Measurements from ENCODE around the gene PKNOX2.

The PKNOX2 gene

GRCh38 chr11:125317416-125317815, 152.9 kb downstream of the PKNOX2 start:
- DNase-seq, result no peak

DNA sequence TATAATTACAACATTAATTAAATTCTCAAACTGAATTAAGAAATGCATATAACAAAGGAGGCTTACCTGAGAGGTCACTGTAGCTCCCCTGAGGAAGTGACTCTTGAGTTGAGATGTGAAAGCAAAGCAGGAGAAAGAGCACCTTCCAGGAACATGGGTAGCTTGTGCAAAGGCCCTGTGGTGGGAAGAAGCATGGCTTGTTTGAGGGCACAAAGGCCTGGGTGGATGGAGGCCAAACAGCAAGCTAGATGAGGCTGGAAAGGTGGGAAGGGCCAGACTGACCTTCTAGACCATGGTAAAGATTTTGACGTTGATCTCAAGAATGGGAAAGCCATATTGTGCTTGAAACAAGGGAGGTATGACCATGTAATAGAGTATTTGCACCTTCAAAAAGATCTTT, 155.1 kb downstream of the PKNOX2 start:
- no peak for DNase-seq

GRCh38 chr11:125320347-125321076, 156.0 kb downstream of the PKNOX2 start:
- DNase-seq, result no peak

DNA sequence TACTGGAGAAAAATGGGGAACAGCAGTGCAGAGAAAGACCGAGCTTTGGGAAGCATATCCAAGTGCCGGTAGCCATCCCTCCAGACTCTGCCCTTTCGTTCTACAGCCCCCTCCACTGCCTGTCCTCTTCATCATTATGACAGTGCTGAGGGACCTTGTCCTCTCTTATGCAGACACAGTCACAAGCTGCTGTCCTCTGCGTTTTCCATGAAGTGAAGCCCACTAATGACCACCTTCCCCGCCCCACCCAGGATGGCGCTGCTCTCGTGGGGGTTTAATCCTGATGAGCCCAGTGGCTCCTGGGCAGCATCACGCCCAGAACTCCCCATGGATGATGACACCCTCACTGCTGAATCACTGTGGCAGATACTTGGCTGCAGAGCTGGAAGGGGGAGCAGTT, 157.7 kb downstream of the PKNOX2 start:
- DNase-seq, result no peak

GRCh38 chr11:125325196-125325595, 160.6 kb downstream of the PKNOX2 start:
- no peak for DNase-seq

DNA sequence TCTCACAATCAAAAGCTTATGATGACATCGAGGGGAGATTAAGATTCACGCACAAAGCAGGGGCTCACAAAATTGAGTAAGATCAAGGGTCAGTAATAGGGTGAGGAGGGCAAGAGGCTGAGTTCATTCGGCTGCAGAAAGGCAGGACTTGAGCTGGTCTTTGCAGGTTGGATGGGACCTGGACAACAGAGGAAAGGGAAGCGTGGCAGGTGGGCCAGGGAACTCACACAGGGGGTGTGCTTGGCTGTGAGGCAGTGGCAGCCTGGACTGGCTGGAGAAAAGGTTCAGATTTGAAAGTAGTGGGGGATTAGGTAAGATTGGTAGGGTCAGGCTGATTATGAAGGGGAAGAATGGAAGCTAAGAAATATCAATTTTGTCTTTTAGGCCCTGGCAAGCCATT, 161.6 kb downstream of the PKNOX2 start:
- no peak for DNase-seq

- DNase-seq, result no peak
These were observed 163.1 kb downstream of the PKNOX2 start for GRCh38 chr11:125327518-125328224.

GRCh38 chr11:125328225-125328580, 163.7 kb downstream of the PKNOX2 start:
- no peak for DNase-seq

DNA sequence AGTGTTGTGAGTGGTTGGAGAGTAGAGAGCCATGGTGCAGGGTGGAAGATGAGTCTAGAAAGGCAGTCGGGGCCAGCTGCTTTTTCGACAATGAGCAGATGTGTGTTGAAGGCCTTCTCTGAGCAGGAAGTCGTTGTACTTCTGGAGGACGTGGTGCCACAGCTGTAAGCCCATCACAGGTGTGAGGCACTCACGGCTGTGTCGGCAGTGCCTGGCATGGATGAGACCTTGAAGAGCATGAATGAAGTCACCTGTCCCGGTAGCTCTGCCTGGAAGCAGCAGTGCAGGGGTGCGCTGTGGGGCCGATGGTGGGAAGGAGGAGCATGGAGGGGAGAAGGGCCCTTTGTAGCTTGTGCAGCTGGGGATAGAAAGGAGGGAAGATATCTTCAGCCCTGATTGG, 165.2 kb downstream of the PKNOX2 start:
- no peak for DNase-seq

- no peak for DNase-seq
These were observed 166.1 kb downstream of the PKNOX2 start for GRCh38 chr11:125330462-125331325.

- no peak for DNase-seq
These were observed 166.9 kb downstream of the PKNOX2 start for GRCh38 chr11:125331357-125332035.

DNA sequence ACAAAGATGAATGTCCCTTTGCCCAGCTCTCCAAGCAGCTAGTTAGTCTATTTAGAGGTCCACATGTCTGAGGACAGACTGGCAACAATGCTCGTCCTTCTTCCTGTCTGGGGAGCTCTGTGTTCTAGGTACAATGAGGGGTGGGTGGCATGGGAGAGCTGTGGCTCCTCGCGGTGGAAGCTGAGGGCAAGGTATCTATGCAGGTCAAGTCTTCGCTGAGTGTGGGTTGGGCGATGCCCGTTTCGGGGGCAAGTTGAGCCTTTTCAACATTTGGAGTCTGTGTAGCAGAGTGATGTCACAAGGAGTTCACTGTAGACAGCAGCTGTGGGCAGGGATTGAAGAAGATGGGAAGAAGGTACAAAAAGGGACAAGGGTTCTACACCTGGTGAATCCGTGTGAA, 168.3 kb downstream of the PKNOX2 start:
- no peak for DNase-seq

DNA sequence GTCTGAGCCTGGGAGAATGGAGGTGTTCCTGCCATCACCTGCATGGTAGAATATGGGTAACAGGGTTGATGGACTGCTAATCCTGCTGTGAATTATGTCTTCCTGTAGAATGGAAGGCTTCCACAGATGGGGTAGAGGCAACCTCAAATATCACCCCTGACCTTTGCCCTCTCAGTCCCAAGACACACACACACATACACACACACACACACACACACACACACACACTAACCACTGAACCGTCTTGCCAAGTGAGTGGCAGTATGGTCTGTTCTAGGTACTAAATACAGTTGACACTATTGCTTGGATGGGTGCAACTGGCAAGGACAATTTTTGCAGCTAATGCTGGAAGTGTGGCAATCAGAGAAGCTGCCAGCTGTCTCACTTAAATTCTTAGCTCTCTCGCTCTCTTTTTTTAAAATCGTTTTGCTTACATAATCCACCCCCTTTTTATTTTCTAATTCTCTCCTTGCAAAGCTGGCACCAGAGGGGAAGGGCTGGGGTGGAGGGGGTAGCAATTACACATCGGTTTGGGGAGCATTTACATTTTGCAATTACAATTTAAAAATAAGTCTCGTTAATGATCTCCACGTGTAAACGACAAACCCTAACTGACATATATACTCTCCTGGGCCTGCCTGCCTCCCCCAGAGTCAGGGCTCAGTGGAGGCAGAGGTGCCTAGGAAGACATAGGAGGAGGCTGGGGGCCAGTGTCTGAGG, 169.0 kb downstream of the PKNOX2 start:
- DNase-seq, result no peak

GRCh38 chr11:125335106-125335505, 170.6 kb downstream of the PKNOX2 start:
- no peak for DNase-seq

- peak; percentile 29 for DNase-seq
These were observed 173.6 kb downstream of the PKNOX2 start for GRCh38 chr11:125337836-125338834.

DNA sequence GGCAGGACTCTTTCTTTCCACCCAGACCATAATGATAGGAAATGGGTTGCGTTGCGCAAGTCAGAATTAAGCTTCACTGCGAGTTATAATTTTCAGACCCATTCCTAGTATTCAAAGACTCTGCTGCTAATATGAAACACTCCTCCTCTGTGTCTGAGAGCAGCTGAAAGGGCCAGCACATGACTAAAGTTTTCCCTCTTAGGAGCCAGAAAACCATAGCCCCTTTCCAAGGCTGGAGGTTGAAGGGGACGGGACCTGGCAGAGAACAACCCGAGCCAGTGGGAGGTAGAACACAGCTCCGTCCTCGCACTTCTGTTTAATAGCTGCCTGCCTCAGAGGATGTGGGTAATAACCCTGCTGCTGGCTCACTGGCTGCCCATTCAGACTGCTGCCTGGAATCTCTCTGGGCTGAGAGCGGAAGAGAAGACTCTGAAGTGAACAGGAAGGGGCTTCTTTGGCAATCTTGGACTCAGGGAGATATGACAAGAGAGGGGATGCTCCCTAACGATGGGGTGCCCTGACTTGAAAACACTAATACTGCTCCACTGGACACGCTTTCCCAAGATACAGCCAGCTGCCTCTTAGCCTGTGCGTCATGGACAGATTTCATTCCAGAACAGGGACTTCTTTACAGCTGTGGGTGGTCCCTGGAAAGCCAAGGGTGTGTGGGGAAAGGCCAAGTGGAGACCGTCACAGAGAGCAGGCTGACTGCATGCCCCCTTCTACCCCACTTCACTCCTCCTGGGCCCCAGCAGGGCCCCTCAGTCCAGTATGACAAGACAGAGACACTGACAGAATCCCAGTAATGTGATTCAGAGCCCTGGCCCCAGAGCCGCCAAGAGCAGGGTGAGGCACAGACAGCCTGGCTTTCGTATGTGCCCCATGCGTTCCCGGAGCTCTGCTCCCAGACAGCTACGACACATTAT, 174.6 kb downstream of the PKNOX2 start:
- peak; percentile 66 for DNase-seq

GRCh38 chr11:125341676-125342075, 177.1 kb downstream of the PKNOX2 start:
- no peak for DNase-seq

DNA sequence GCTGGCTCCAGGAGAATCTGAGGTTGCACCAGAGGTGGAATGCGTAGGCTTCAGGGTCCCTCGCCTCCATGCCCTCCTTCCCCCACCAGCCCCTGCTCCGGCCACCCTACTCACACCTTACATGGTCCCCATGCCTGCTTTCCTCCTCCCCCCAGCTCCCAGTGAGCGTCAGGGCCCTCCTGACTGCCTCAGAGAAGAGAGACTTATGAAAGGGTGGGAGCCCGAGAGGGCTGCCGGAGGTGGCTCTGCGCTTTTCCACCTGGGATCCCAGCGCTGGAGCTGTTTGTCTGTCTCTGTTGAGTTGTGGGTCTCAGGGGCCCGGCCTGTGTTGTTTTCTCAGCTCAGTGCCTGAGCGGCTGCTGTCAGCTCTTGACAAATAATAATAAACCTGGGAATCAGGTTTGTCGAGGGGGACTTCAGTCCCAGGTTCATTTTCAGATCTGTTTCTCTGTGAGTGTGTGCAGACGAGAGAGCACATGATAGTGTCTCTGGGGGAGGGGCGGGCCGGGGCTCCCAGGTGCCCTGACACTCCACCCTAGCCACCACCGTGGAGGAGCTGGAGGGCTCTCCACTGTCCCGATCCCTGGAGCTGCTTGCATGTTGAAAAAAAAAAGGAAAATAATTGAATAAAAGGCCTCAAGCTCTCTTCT, 177.9 kb downstream of the PKNOX2 start:
- no peak for DNase-seq

GRCh38 chr11:125343086-125343717, 178.7 kb downstream of the PKNOX2 start:
- no peak for DNase-seq
